ENCODE data around the gene MAFF. TPM values are rescaled to one million over a fixed set of nuclear protein-coding genes. Genes with fewer than 3 reads are reported as not detected.

Gene MAFF
- 18.5 and 44.9 TPM in 2 replicates for total RNA-seq

DNA sequence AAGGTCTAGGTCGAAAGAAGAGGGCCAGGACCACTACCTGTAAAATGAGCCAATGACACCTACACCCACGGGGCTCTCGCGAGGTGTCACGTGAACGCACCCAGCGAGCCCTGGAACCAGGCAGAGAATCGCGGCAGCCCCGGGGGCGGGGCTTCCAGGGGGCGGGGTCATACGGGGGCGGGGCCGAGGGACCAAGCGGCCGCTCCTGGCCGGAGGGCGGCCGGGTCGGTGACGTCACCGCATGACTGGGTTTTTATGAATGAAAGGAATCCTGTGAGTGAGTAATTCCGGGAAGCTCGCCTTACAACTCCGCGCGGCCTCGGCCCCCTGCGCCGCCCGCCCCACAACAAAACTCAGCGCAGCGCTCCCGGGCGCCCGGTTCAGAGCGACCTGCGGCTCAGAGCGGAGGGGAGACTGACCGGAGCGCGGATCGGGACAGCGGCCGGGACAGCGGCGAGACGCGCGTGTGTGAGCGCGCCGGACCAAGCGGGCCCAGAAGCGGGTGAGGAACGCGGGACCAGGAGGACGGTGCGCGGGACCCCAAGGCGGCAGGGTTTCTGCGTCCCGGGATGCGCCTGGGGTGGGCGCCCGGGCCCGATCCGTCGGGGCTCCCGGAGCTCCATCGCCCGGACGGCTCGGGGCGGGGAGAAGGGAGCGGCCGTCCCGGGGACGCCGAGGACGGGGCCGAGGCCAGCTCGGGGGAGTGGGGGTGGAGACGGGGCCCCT lies at the start of gene MAFF:
TSS of gene MAFF (plus strand) at position 284 of the 726 bp plus-strand sequence. CDS start 11,860 bp downstream, outside the sequence.

DNA sequence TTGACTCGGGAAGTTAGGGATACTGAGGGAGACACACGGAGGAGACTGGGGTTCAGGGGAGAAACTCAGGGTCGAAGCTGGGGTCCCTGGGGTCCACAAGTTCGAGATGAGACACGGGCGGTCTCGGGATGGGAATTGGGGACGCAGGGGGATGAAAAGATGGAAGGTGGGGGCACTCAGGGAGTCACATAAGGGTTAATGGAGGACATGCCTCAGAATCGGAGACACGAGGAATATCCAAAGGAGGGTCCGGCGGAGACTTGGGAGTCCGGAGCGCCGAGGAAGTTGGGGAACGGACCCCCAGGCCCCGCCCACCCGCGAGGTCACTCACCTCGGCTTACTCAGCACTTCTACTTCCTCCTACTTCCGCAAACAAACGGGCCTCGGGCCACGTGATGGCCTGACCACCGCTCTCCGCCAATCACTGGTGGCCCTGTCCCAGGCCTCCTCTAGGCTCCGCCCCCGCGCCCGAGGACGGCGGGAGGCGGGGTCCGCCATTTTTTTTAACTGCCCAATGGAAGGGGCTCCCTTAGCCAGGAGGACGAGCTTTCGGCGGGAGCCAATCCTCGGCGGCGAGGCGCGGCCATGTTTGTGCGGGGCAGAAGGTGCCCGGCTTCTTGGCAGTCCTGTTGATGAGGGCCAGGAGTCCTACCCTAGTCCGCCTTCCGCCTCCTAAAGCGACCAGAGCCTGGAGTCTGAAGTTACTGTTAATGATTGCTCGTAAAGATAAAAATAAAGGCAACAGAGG lies 20.2 kb upstream of the MAFF start, which contains the start of gene PLA2G6:
TSS of gene PLA2G6 (minus strand) at position 378 of the 748 bp plus-strand sequence. CDS start 12,404 bp downstream, outside the sequence.

Other genes with a start within 250 kb of the MAFF start
- not detected in 2 replicates for gene C22orf23, start 248.4 kb upstream of the MAFF start, total RNA-seq
- gene POLR2F, start 248.3 kb upstream of the MAFF start, total RNA-seq, result 69.7 and 134 TPM in 2 replicates
- gene SOX10, start 217.4 kb upstream of the MAFF start, total RNA-seq, result not detected in 2 replicates
- gene PICK1, start 144.6 kb upstream of the MAFF start, total RNA-seq, result 20.2 and 42.6 TPM in 2 replicates
- gene SLC16A8, start 117.8 kb upstream of the MAFF start, total RNA-seq, result not detected in 2 replicates
- gene BAIAP2L2, start 91.3 kb upstream of the MAFF start, total RNA-seq, result 7.1 and 16.0 TPM in 2 replicates
- gene PLA2G6, start 20.2 kb upstream of the MAFF start, total RNA-seq, result 3.6 and 7.0 TPM in 2 replicates
- gene TMEM184B, start 71.0 kb downstream of the MAFF start, total RNA-seq, result 52.1 and 55.1 TPM in 2 replicates
- 181 and 214 TPM in 2 replicates for gene CSNK1E, start 115.4 kb downstream of the MAFF start, total RNA-seq